ENCODE results near the gene RC3H1.
A peak's percentile ranks its signal among the peaks of the same experiment; 100 is the strongest.

RC3H1 gene

DNA sequence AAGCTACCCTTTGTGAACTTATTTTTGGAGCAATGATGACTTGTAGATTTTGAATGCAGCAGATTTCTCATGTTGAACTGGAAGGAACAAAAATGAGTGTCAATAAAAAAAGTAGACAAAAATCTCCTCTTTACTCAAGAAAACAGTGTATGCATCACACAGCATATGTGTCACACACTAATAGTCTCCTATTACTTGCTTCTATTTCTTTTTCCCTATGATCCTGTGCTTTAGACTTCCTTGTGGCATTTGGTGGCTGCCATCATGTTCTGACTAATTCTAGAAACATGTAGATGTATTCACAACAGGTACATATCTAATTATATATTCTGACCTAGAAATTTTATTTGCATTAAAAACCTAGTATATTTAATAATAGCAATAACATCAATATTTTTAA lies 14.3 kb downstream of the RC3H1 start:
- TF ChIP-seq, protein P1, sequence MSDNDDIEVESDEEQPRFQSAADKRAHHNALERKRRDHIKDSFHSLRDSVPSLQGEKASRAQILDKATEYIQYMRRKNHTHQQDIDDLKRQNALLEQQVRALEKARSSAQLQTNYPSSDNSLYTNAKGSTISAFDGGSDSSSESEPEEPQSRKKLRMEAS (IDR thresholded peaks at IDR 0.05; ENCODE audit: low read depth, low read length) = no peak
- TF ChIP-seq POLR2A (IDR thresholded peaks at IDR 0.05; ENCODE audit: extremely low read depth, insufficient read length) (no peak), MYC (IDR thresholded peaks at IDR 0.05; ENCODE audit: low read depth, low read length) (no peak), CTCF (IDR thresholded peaks at IDR 0.05; ENCODE audit: low read depth, low read length) (no peak)
- DNase-seq (ENCODE audit: low read depth) = no peak

DNA sequence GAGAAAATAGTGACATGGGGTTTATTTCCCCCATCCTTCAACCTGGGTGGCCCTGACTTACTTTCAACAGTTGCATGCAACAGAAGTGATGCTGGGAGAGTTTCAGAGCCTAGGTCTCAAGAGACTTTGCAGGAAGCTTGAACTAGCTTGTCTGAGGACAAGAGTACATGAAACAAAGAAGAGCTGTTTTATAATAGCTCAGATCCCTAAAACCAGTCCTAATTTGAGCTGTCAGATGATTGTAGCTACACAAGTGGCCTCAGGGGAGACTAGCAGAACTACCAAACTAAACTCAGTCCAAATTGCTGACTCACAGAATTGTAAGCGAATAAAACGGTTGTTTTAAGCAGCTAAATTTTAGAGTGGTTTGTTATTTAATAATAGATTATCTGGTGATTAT lies 17.1 kb downstream of the RC3H1 start:
- H3K4me3 ChIP-seq (ENCODE audit: low read depth, low read length) = no peak overlapping the region
- DNase-seq (ENCODE audit: low read depth) = peak; percentile 85
- TF ChIP-seq, protein P1 (IDR thresholded peaks at IDR 0.05; ENCODE audit: low read depth, low read length) = no peak
- TF ChIP-seq CTCF (IDR thresholded peaks at IDR 0.05; ENCODE audit: low read depth, low read length) (no peak), POLR2A (IDR thresholded peaks at IDR 0.05; ENCODE audit: extremely low read depth, insufficient read length) (no peak), MYC (IDR thresholded peaks at IDR 0.05; ENCODE audit: low read depth, low read length) (no peak)

More for the DNA sequence above, 14.3 kb downstream of the RC3H1 start:
- peak overlapping the region; percentile 13 for H3K4me3 ChIP-seq (ENCODE audit: low read depth, low read length)

DNA sequence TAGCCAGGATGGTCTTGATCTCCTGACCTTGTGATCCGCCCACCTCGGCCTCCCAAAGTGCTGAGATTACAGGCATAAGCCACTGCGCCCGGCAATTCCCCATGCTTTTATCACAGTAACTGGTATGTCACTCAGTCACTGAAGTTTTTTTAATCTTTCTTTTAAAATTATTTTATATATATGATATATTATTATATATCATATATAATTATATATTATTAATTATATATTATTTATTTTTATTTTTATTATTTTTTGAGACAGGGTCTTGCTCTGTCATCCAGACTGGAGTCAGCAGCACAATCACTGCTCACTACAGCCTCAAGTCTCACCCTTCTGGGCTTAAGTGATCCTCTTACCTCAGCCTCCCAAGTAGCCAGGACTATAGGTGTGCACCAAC lies 18.3 kb downstream of the RC3H1 start:
- no peak for DNase-seq (ENCODE audit: low read depth)
- no peak overlapping the region for H3K4me3 ChIP-seq (ENCODE audit: low read depth, low read length)
- TF ChIP-seq CTCF (IDR thresholded peaks at IDR 0.05; ENCODE audit: low read depth, low read length) (no peak), MYC (IDR thresholded peaks at IDR 0.05; ENCODE audit: low read depth, low read length) (no peak), POLR2A (IDR thresholded peaks at IDR 0.05; ENCODE audit: extremely low read depth, insufficient read length) (no peak)
- TF ChIP-seq, protein P1 (IDR thresholded peaks at IDR 0.05; ENCODE audit: low read depth, low read length) = no peak

DNA sequence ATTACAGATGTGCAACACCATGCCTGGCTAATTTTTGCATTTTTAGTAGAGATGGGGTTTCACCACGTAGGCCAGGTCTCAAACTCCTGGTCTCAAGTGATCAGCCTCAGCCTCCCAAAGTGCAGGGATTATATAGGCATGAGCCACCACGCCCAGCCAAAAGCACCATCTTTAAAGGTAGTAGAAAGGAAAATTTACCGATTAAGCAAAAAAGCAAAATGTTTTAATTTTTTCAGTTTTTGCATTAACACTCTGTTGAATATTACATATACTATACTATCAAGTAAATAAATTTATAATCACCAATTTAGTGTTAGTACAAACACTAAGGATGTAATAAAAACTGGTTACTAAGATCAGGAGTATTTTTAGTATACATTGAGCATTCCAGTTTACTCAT lies 20.6 kb downstream of the RC3H1 start:
- no peak for DNase-seq (ENCODE audit: low read depth)
- no peak overlapping the region for H3K4me3 ChIP-seq (ENCODE audit: low read depth, low read length)
- TF ChIP-seq, protein P1 (IDR thresholded peaks at IDR 0.05; ENCODE audit: low read depth, low read length) = no peak
- no peak for TF ChIP-seq MYC (IDR thresholded peaks at IDR 0.05; ENCODE audit: low read depth, low read length)
- no peak for TF ChIP-seq POLR2A (IDR thresholded peaks at IDR 0.05; ENCODE audit: extremely low read depth, insufficient read length)
- TF ChIP-seq CTCF (IDR thresholded peaks at IDR 0.05; ENCODE audit: low read depth, low read length) = no peak

- no peak for DNase-seq (ENCODE audit: low read depth)
- no peak overlapping the region for H3K4me3 ChIP-seq (ENCODE audit: low read depth, low read length)
- TF ChIP-seq MYC (IDR thresholded peaks at IDR 0.05; ENCODE audit: low read depth, low read length) = no peak
- TF ChIP-seq, protein P1 (IDR thresholded peaks at IDR 0.05; ENCODE audit: low read depth, low read length) = no peak
- TF ChIP-seq CTCF (IDR thresholded peaks at IDR 0.05; ENCODE audit: low read depth, low read length) = no peak
- no peak for TF ChIP-seq POLR2A (IDR thresholded peaks at IDR 0.05; ENCODE audit: extremely low read depth, insufficient read length)
Observed at GRCh38 chr1:174000371-174000770, 21.8 kb downstream of the RC3H1 start.

DNA sequence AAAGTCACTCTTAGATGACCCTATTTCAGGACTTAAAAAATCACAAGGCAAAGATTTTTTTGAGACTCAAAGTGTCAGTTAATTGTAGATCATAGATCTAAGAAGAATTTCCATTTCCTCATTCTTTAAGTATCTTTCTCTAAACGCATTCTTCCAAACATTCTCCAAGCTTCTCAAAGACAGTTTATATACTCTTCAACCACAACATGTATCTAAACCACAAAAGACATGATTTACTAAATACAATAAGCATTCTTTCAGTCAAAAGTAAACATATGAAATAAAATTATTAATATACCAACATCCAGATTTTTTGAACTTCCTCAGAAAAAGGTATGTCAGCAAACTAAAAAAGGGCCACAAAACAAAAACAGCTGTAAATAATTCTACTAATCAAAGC lies 24.4 kb downstream of the RC3H1 start:
- DNase-seq (ENCODE audit: low read depth) = no peak
- no peak overlapping the region for H3K4me3 ChIP-seq (ENCODE audit: low read depth, low read length)
- TF ChIP-seq CTCF (IDR thresholded peaks at IDR 0.05; ENCODE audit: low read depth, low read length) = no peak
- TF ChIP-seq, protein P1 (IDR thresholded peaks at IDR 0.05; ENCODE audit: low read depth, low read length) = no peak
- no peak for TF ChIP-seq MYC (IDR thresholded peaks at IDR 0.05; ENCODE audit: low read depth, low read length)
- no peak for TF ChIP-seq POLR2A (IDR thresholded peaks at IDR 0.05; ENCODE audit: extremely low read depth, insufficient read length)

Data from NB4 (cell line).